AG10803 (cell line): ENCODE measurements around the gene WDR82.

Experiments used
- DNase-seq: peaks from one replicate; pipeline ENCODE4 v3.0.0; 2010; ENCODE audit warnings: low read depth
- H3K4me3 ChIP-seq: 2 replicates; pipeline ENCODE4 v1.5.1; 2011; ENCODE audit warnings: mild to moderate bottlenecking, low read length, control low read depth
- TF ChIP-seq, protein P1 (sequence below): conservative IDR thresholded peaks from 2 replicates; pipeline ENCODE4 v1.5.1; 2011; ENCODE audit warnings: mild to moderate bottlenecking, low read length, control low read depth, inconsistent platforms

The WDR82 gene

GRCh38 chr3:52292247-52293065, 14.0 kb upstream of the WDR82 start:
- no peak overlapping the region for H3K4me3 ChIP-seq
- DNase-seq: no peak

DNA sequence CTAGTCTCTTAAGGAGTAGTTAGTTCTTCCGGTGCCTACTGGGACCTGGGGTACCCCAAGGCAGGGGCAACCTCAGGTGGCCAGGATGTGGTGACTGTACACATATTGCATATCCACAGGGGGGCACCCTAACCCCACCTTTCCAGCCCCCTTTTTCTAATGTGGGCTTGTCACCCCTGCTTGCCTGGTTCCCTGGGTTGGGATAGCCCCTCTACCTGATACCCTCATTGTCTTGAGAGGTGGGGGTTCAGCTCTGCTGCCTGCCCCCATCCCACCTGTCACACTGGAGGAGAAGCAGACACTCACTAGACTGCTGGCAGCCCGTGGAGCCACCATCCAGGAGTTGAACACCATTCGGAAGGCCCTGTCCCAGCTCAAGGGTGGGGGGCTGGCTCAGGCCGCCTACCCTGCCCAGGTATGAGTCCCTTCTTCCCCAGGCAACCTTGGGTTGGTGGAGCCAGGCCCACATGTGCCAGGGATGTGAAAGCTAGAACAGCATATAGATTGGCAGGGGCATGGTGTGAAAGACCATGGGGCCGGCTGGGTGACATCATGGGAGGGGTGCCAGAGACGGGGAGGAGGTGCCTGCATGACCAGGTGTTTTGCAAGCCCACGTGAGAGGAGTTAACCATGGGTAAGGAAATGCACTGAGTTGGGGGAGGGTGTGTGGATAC, 13.2 kb upstream of the WDR82 start:
- no peak for DNase-seq
- H3K4me3 ChIP-seq: no peak overlapping the region
- TF ChIP-seq, protein P1, sequence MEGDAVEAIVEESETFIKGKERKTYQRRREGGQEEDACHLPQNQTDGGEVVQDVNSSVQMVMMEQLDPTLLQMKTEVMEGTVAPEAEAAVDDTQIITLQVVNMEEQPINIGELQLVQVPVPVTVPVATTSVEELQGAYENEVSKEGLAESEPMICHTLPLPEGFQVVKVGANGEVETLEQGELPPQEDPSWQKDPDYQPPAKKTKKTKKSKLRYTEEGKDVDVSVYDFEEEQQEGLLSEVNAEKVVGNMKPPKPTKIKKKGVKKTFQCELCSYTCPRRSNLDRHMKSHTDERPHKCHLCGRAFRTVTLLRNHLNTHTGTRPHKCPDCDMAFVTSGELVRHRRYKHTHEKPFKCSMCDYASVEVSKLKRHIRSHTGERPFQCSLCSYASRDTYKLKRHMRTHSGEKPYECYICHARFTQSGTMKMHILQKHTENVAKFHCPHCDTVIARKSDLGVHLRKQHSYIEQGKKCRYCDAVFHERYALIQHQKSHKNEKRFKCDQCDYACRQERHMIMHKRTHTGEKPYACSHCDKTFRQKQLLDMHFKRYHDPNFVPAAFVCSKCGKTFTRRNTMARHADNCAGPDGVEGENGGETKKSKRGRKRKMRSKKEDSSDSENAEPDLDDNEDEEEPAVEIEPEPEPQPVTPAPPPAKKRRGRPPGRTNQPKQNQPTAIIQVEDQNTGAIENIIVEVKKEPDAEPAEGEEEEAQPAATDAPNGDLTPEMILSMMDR: peak; percentile 52

More at GRCh38 chr3:52292247-52293065, 14.0 kb upstream of the WDR82 start:
- TF ChIP-seq, protein P1: no peak

DNA sequence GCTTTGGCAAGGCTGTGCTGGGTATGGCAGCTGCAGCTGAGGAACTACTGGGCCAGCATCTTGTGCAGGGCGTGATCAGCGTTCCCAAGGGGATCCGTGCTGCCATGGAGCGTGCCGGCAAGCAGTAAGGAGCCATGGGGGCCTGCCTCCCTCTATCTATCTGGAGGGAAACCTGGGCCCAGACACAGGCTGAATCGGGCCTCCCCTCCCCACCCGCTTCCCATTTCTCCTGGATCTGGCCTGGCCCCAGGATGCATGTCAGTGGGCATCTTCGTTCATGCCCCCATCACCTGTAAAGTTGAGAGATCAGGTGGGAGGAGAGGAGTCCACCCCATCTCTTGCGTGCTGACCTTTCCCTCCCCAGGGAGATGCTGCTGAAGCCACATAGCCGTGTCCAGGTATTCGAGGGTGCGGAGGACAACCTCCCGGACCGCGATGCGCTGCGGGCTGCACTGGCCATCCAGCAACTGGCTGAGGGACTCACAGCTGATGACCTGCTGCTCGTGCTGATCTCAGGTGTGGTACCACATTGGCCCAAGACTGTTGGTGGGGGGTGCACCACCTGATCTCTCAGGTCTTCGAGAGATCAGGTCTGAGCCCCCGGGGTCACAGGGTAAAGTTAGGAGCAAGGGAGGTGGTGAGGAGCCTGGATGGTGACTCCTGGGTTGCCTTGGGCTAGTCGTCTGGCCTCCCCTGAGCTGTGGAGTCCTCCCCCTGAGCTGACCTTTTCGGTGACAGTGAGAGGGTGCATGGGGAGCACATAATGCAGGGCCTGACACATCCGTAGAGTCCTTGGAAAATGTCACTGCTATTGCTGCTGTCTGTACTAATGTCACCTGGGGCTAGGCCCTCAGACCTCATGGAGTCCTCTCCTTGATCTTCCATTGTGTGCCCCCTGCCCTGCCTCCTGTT, 12.4 kb upstream of the WDR82 start:
- DNase-seq: no peak
- TF ChIP-seq, protein P1: no peak
- no peak overlapping the region for H3K4me3 ChIP-seq

DNA sequence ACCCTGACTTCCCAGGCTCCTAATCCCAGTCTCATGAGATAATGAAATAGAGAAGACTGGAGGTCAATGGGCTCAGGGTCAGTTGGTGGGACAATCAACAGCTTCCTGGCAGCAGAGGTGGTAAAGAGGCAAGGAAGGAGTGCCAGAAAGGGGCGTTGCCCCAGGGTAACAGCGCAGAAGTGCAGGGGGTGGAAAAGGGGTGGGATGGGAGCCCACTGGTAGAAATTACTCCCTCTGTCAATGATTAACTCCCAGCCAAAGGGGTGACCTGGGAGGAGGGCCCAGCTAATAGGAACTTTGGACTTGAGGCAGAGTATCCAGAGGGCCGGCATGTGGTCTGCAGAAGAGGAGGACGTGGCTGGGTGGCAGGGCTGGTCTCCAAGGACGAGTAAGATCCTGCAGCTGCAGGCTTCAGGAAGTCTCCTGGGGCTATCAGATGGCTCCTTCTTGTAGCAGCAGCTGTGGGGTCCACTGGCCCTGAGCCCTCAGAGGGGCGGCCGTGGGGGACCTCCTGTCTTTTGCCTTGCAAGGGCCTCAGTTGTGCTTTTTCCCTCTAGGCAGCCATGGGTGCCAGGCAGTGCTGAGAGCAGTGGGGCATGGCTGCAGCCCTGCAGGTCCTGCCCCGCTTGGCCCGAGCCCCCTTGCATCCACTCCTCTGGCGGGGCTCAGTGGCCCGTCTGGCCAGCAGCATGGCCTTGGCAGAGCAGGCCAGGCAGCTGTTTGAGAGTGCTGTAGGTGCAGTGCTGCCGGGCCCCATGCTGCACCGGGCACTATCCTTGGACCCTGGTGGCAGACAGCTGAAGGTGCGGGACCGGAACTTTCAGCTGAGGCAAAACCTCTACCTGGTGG, 11.5 kb upstream of the WDR82 start:
- DNase-seq: no peak
- H3K4me3 ChIP-seq: no peak overlapping the region
- TF ChIP-seq, protein P1: no peak

GRCh38 chr3:52289338-52289746, 10.9 kb upstream of the WDR82 start:
- TF ChIP-seq, protein P1: no peak
- DNase-seq: no peak
- no peak overlapping the region for H3K4me3 ChIP-seq

GRCh38 chr3:52288674-52289073, 10.2 kb upstream of the WDR82 start:
- peak overlapping the region; percentile 97 for H3K4me3 ChIP-seq
- DNase-seq: no peak
- TF ChIP-seq, protein P1: no peak
